ENCODE results near the gene PCYT1A.
"Not testable (repeated sequence)": the region's sequence is repeated elsewhere in the genome, so short reads cannot be mapped to it uniquely, and the experiment has no call there.

The PCYT1A gene

GRCh38 chr3:196284396-196284795, 3.1 kb downstream of the PCYT1A start:
- no peak for DNase-seq

- DNase-seq: no peak
Observed at GRCh38 chr3:196281962-196282361, 5.6 kb downstream of the PCYT1A start.

- DNase-seq: no peak
Observed at GRCh38 chr3:196280689-196281440, 6.7 kb downstream of the PCYT1A start.

- DNase-seq: no peak
Observed at GRCh38 chr3:196275126-196275525, 12.4 kb downstream of the PCYT1A start.

- peak; percentile 36 for DNase-seq
Observed at GRCh38 chr3:196274585-196274984, 12.9 kb downstream of the PCYT1A start.

GRCh38 chr3:196273655-196274054, 13.9 kb downstream of the PCYT1A start:
- peak; percentile 42 for DNase-seq

- no peak for DNase-seq
Observed at GRCh38 chr3:196272826-196273225, 14.7 kb downstream of the PCYT1A start.

GRCh38 chr3:196270499-196270898, 17.0 kb downstream of the PCYT1A start:
- no peak for DNase-seq

GRCh38 chr3:196268284-196269163, 19.0 kb downstream of the PCYT1A start:
- no peak for DNase-seq

GRCh38 chr3:196263819-196264218, 23.7 kb downstream of the PCYT1A start:
- DNase-seq: no peak

- no peak for DNase-seq
Observed at GRCh38 chr3:196260784-196261183, 26.7 kb downstream of the PCYT1A start.

- DNase-seq: no peak
Observed at GRCh38 chr3:196255776-196256175, 31.8 kb downstream of the PCYT1A start.

- DNase-seq: no peak
Observed at GRCh38 chr3:196254376-196255283, 32.9 kb downstream of the PCYT1A start.

- no peak for DNase-seq
Observed at GRCh38 chr3:196251918-196252317, 35.6 kb downstream of the PCYT1A start.

GRCh38 chr3:196246612-196247308, 40.8 kb downstream of the PCYT1A start:
- DNase-seq: no peak

GRCh38 chr3:196244166-196244565, 43.4 kb downstream of the PCYT1A start:
- DNase-seq: not testable (repeated sequence)

- DNase-seq: no peak
Observed at GRCh38 chr3:196241704-196242103, 45.8 kb downstream of the PCYT1A start.

GRCh38 chr3:196240424-196240823, 47.1 kb downstream of the PCYT1A start:
- no peak for DNase-seq

GRCh38 chr3:196238612-196239560, 48.6 kb downstream of the PCYT1A start:
- no peak for DNase-seq

GRCh38 chr3:196237203-196237602, 50.3 kb downstream of the PCYT1A start:
- no peak for DNase-seq

GRCh38 chr3:196236223-196236622, 51.3 kb downstream of the PCYT1A start:
- no peak for DNase-seq

All from NK-92 treated with Interleukin-12 subunit alpha and Interleukin-12 subunit beta, amount 100 ng/mL, for 24 hours (cell line).